IPS DF 4.7 (cell line): ENCODE results near the gene NOS1.

ENCODE experiments used
- DNase-seq: peaks from one replicate; pipeline ENCODE4 v3.0.0-alpha.2; 2013; ENCODE audit warnings: low spot score; ENCODE audit errors: extremely low read depth

NOS1 gene

GRCh38 chr12:117178745-117179144, 182.7 kb downstream of the NOS1 start:
- DNase-seq, result no peak

GRCh38 chr12:117178301-117178700, 183.1 kb downstream of the NOS1 start:
- no peak for DNase-seq

- DNase-seq, result no peak
These were observed 189.3 kb downstream of the NOS1 start for GRCh38 chr12:117172168-117172567.

GRCh38 chr12:117171499-117172162, 189.8 kb downstream of the NOS1 start:
- no peak for DNase-seq

- DNase-seq, result no peak
These were observed 191.9 kb downstream of the NOS1 start for GRCh38 chr12:117169548-117169947.

GRCh38 chr12:117168976-117169375, 192.4 kb downstream of the NOS1 start:
- no peak for DNase-seq

- no peak for DNase-seq
These were observed 193.7 kb downstream of the NOS1 start for GRCh38 chr12:117167769-117168168.

DNA sequence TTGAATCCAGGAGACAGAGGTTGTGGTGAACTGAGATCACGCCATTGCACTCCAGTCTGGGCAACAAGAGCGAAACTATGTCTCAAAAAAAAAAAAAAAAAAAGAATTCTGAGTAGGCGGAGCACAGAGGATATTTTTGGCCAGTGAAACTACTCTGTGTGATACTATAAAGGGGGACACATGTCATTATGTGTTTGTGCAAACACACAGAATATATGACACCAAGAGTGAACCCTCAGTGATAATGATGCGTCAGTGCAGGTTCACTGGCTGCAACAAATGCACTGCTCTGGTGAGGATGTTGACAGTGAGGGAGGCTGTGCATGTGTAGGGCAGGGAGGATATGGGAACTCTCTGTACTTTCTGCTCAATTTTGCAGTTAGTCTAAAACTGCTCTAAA, 195.3 kb downstream of the NOS1 start:
- no peak for DNase-seq

DNA sequence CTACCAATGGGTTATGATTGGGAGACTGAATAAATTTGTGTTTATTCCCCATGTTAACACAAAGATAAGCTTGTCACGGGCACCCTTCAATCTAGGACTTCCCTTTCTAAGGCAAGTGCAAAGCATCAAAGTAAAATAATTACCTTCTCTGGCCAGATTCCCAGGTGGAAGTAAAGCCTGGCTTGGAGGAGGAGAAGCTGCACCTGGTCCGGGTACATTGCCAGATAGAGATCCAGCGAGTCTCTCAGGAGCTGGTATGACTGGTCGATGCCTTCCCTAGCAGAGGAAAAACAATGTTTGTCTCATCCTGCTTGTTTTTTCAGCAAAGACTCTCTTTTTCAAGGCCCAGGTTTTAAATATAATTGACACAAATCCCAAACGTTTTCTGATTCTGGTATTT, 196.1 kb downstream of the NOS1 start:
- no peak for DNase-seq

GRCh38 chr12:117162633-117163032, 198.8 kb downstream of the NOS1 start:
- DNase-seq, result no peak

- no peak for DNase-seq
These were observed 199.3 kb downstream of the NOS1 start for GRCh38 chr12:117162167-117162539.

GRCh38 chr12:117161460-117162166, 199.8 kb downstream of the NOS1 start:
- no peak for DNase-seq

DNA sequence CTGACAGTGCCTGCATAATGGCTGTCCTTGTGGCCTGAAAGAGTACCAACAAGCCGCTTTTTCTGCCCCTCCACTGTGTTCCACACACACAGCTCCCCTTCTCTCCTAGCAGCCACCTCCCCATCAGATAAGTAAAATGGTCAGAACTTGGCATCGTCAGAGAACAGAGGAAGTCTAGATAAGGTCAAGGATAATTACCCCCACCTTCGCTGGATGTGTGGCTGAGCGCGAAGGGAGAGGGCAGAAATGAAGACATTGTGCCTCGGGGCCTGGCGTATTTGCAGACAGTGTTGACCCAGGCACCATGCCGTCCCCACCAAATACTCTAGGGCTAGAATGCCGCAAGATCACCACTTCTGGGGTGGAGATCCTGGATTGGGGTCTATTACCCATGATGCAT, 201.8 kb downstream of the NOS1 start:
- DNase-seq, result no peak

- DNase-seq, result no peak
These were observed 202.4 kb downstream of the NOS1 start for GRCh38 chr12:117158911-117159553.
